Measurements from ENCODE around the gene MTM1.
A peak's percentile ranks its signal among the peaks of the same experiment; 100 is the strongest.

MTM1 gene

GRCh38 chrX:150568320-150569154 lies at the start of gene MTM1:
MTM1 (plus strand) TSS chrX:150568621; CDS start chrX:150592615, 23,994 bp downstream.
- peak; percentile 78 to 82 (median 82) for DNase-seq (ENCODE audit: low read depth in 3 of 3, low spot score in 1 of 3)

DNA sequence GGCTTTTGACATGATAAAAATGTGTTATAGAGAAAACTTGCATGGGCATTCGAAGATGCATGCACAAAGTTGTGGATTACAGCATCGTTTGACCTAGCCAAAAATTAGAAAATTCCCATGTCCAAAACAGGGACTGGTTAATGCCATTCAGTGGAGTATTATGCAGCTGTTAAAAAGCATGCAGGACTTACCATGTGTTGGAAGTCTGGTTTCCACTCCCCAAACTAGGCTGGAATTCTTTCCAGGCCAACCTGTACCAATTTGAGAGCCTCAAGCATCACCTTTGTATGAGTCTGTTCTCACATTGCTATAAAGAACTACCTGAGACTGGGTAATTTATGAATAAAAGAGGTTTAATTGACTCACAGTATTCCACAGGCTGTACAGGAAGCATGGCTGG lies 45.9 kb upstream of the MTM1 start:
- no peak for DNase-seq (ENCODE audit: low read depth in 3 of 3, low spot score in 1 of 3)

DNA sequence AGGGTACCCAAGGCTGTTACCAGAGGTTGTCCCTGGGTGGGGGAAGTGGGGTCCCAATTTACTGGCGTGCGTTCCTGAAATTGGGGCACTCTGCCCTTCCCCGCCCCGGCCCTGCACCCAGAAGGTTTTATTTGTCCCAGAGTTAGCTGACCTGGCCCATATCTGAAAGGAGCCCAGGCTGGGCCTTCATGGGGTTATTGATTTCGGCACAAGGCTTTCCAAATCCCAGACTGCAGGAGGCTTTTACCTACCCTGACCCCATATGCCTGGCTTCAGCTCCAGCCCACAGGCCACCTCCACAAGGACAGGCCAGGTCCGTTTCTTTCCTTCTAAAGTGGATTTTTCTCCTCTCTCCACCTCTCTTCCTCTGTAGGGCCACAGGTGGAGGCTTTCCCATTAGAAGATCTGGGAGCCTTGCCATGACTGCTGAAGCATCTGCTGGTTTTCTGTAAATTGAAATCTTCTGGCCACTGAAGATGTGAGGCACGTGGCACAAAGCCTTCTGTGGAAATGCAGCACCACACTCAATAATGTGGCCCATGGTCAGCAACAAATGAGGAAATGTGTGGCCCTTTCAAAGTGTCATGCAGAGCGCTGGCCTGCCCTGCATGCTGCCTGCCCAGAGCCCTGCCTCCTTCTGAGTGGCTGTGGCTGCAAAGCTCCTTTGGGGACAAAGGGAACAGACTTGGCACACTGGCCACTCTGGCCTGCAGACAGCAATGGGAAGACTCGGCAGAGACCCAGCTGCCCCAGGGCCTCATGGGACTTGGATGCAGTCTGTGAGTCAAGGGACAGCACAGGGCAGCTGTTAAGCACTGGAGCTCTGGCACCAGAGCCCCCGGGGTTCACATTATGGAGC lies 43.1 kb upstream of the MTM1 start:
- no peak for DNase-seq (ENCODE audit: low read depth in 3 of 3, low spot score in 1 of 3)

DNA sequence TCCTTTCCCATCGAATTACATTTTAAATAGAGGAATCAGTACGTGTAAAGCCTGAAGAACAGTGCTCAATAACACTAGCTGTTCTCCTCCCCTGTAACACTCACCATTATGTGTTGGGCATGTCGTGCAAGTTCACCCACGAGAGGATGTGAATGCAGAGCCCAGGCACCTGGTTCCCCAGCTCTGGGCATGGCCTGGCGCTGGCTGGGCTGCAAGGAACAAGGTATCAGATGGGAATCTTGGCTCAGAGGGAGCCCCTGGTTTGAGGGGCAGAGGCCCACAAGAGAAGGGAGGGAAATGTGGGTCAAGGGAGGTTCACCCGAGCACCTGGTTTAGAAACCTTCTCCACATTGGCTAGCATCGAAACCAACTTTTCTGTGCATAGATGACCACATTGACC lies 41.7 kb upstream of the MTM1 start:
- DNase-seq (ENCODE audit: low read depth in 3 of 3, low spot score in 1 of 3), result no peak

DNA sequence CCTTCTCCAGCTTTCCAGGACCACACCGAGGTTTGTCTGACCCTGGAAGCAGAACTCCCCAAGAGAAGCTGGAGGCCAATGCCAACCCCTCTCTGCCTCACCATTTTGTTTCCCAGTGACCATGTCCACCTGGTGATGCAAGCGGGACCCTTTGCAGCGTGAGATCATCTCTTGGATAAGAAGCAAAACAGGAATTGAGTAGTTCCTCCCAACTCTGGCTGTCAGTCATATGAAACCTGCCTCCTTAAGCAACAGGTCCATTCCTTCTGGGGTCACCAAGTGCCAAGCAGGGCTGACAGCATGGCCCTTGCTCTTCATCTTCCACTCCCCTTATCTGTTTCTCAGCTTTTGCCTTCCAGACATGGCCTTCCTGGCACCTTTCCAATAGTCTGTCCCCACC lies 41.3 kb upstream of the MTM1 start:
- no peak for DNase-seq (ENCODE audit: low read depth in 3 of 3, low spot score in 1 of 3)

- DNase-seq (ENCODE audit: low read depth in 3 of 3, low spot score in 1 of 3), result no peak
Observed at GRCh38 chrX:150529587-150529986, 38.8 kb upstream of the MTM1 start.

DNA sequence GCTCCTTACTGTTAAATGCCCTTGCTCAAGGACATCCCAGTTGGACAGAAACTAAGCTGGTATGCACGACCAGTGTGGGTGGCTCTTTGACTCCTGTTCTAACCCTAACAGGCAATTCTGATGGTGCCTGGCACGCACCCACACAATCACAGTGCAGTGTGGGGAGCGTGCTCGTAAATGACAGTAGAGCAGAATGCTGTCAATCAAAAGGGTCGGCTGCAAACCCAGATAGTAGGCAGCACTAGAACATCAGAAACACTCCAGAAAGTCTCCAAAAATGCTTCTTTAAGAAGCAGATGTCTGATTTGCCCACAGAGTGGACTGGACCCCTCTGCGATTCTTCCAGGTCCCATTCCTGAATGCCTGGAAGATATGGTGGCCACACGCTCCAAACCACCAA lies 37.6 kb upstream of the MTM1 start:
- no peak for DNase-seq (ENCODE audit: low read depth in 3 of 3, low spot score in 1 of 3)

GRCh38 chrX:150531467-150531866 lies 37.0 kb upstream of the MTM1 start:
- no peak for DNase-seq (ENCODE audit: low read depth in 3 of 3, low spot score in 1 of 3)

DNA sequence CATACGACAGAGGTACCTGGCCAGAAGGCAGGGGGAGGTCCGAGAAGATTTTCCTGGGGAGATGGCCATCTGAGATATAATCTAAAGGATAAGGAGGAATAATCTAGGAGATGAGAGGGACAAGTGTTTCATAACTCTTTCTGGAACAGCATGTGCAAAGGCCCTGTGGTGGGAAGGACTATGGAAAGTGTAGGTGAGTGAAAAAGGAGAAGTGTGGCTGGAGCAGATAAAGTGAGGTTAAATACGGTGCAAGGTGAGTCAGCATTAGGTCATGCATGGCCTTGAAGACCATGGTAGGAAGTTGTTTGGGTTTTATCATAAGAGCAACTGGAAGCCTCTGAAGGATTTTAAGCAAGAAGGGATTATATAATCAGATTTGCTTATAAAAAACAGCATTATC lies 34.6 kb upstream of the MTM1 start:
- DNase-seq (ENCODE audit: low read depth in 3 of 3, low spot score in 1 of 3), result no peak

DNA sequence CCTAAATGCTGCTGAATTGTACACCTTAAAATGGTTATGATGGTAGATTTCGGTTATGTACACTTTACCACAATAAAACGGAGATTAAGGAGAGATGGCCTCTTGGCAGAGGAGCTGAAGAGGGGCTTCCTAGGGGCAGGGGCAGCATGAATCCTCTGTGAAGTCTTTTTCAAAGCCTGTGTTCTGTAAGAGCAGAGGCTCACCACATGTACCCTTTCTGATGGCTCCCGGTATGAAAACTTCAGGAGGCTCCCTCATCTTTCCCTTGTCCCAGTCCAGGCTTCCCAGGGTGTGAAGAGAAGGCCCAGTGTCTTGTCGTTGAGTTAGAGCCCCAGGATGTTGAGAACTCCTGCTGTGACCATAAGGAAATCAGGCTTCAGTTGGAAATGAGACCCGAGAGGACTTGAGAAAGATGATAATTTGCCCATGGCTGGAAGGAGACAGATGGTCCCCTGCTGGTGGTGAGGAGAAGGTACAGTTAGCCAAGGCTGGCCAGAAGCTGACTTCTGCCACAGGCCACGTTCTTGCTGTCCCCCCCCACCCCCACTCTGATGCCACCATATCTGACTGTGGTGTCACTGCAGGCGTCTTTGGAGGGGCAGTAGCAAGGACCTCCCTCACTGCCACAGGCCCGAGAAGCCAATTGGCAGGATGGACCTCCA lies 31.8 kb upstream of the MTM1 start:
- no peak for DNase-seq (ENCODE audit: low read depth in 3 of 3, low spot score in 1 of 3)

DNA sequence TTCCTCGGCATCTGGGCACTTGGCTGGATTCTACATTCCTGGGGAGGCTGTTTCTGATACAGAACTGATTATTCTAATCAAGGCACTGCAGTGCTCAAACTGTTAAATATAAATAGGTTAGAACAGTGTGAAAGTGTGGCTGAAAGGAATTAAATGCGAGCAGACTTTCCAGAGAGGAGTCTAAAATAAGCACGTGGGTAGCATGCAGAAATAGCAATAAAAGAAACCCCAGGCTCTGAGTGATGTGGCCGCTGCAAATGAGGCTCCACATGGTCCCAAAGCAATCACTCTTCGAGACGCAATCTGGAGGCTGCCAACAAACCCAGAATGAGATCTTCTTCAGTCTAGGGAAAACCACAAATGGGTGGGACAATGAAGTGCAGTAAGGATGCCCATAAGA lies 30.6 kb upstream of the MTM1 start:
- DNase-seq (ENCODE audit: low read depth in 3 of 3, low spot score in 1 of 3), result no peak

GRCh38 chrX:150540965-150541364 lies 27.5 kb upstream of the MTM1 start:
- DNase-seq (ENCODE audit: low read depth in 3 of 3, low spot score in 1 of 3), result no peak

GRCh38 chrX:150542846-150543229 lies 25.6 kb upstream of the MTM1 start:
- DNase-seq (ENCODE audit: low read depth in 3 of 3, low spot score in 1 of 3), result no peak

DNA sequence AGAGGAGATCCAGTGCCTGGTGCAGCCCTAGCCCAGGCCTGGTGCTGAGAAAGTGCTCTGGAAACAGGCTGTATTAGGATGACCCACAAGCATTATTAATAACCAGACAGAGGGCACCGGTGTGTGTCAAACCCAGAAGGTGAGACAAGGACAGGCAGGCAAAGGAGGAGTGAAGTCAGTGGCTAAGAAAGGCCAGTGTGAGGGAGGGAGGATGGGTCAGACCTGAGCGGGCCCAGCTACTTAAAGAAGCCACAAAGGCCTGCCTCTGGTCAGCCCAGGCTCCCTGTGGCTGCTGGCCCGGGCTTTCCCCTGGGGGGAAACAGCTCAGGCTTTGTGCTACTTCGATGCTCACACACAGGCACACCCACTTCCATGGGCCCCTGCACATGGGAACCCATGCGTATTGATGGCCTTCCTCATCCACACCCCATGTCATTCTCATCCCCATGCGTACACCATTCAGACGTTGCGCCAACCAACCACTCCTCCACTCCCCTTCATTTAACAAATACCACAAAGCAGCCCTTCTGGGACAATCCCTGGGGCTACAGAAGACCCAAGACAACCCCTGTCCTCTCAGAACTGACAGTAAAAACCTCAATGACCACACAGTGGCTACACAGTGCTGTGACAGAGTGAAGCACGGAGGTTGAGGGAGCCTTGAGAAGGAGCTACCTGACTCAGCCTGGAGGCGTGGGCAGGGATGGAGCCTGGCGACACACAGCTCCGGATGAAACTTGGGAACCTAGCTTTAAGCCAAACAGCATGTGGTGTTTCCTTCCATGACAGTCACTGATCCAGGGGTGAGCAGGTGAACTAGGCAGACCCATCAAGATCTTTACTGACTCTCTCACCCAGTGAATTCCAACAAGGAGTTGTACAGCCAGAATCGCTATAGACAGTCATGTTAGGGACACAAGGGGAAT lies 24.9 kb upstream of the MTM1 start:
- DNase-seq (ENCODE audit: low read depth in 3 of 3, low spot score in 1 of 3), result no peak

- no peak for DNase-seq (ENCODE audit: low read depth in 3 of 3, low spot score in 1 of 3)
Observed at GRCh38 chrX:150544222-150544787, 24.1 kb upstream of the MTM1 start.

GRCh38 chrX:150544835-150545770 lies 23.3 kb upstream of the MTM1 start:
- no peak for DNase-seq (ENCODE audit: low read depth in 3 of 3, low spot score in 1 of 3)

DNA sequence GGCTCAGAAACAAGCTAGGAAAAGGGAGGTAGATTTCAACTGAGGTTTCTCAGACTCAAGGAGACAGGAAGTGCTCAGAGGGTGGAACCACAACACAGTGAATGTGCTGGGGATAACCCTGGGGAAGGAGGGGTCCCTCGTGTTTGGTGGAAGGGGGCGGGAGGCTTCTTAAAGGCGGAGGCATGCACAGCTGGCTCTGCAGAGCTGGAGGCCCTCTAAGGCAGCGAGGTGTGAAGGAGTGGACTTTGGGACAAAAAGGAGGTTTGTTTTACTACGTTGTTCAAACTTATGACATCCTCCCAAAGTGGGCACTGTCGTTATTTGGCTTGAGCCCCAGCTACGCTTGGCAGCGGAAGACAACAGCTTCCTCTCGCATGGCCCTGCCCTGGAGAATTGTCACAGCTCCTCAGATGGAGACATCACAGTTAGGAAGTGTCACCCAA lies 21.7 kb upstream of the MTM1 start:
- peak in 1 of 3 donors; percentile 6 for DNase-seq (ENCODE audit: low read depth in 3 of 3, low spot score in 1 of 3)

DNA sequence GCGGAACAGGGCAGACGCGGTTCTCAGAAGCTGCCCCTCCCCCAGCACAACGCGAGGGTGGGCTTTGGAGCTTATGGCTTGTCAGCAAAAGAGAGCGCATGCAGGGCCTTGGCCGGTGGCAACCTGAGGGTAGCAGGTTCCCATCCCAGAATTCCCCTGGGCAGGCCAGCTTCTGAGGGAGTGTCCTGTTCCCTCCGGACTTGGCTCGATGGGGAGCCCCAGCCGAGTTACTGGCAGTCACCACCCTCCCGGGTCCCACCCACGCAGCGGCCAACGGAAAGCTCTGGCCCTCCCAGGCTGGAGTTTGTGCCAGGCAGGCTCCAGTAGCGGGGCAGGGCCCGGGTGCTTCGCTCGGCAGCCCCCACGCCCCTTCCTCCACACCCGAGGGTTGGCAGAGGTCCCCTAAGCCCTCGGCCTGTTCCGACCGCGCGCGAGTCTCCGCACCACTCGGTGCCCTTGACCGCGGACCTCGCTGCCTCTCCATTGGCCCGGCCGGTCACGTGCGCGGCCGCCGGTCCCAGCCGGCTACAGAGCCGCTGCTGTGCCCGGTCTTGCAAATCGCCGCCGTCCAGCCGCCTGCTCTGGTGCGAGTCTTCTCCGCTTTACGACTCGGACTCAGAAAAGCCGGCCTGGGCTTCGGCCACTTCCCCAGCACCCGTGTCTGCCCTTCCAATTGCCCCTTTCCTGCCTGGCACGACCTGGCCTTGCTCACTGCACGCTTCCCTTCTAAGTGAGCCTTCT lies 20.9 kb upstream of the MTM1 start:
- no peak for DNase-seq (ENCODE audit: low read depth in 3 of 3, low spot score in 1 of 3)

- no peak for DNase-seq (ENCODE audit: low read depth in 3 of 3, low spot score in 1 of 3)
Observed at GRCh38 chrX:150548251-150548650, 20.2 kb upstream of the MTM1 start.
